BJ (cell line): Measurements from ENCODE around the gene FBXW7. TPM values are rescaled to one million over a fixed set of nuclear protein-coding genes. Genes with fewer than 3 reads are reported as not detected.
A peak's percentile ranks its signal among the peaks of the same experiment; 100 is the strongest.

Source experiments
- CTCF ChIA-PET: fragments of 350-600 bp; formaldehyde crosslinking; extraction: SDS; loops from one replicate; lab custom pipeline; 2021; ENCODE audit warnings: antibody characterized with exemption, inconsistent platforms; lab: Yijun Ruan, JAX
- POLR2A ChIA-PET: fragments of 300-600 bp; sonication (Branson Sonifier 250); formaldehyde crosslinking; extraction: SDS; loops from one replicate; lab custom pipeline; 2021; ENCODE audit warnings: antibody characterized with exemption; lab: Charles Lee
- DNase-seq: peaks from one replicate; pipeline ENCODE4 v3.0.0-alpha.2; 2011; ENCODE audit warnings: low read depth
- H3K27me3 ChIP-seq: 2 replicates; pipeline ENCODE4 v1.6.0; 2011; ENCODE audit warnings: low read length; ENCODE audit not compliant: control insufficient read depth, insufficient read depth
- H3K36me3 ChIP-seq: 2 replicates; pipeline ENCODE4 v1.5.1; 2011; ENCODE audit warnings: low read length; ENCODE audit not compliant: control insufficient read depth, insufficient read depth
- H3K4me3 ChIP-seq: 2 replicates; pipeline ENCODE4 v1.5.1; 2011; ENCODE audit warnings: low read depth, mild to moderate bottlenecking, control low read depth, low read length
- CTCF ChIP-seq: IDR thresholded peaks from 2 replicates; pipeline ENCODE4 v1.5.1; 2011; ENCODE audit warnings: low read depth, mild to moderate bottlenecking, control low read depth, inconsistent platforms, low read length, moderate library complexity; ENCODE audit not compliant: insufficient read depth
- polyA plus RNA-seq: library from polyadenylated mRNA; depleted of rRNA; stranded (reverse); fragments of >200 nt; gene quantifications from 2 replicates; pipeline ENCODE4 v1.2.3, GENCODE V29; 2011

FBXW7 gene
- polyA plus RNA-seq, 1 experiment, result 4.1 TPM

GRCh38 chr4:152462695-152463094, 73.2 kb downstream of the FBXW7 start:
- no peak for DNase-seq

GRCh38 chr4:152462047-152462446, 73.8 kb downstream of the FBXW7 start:
- H3K36me3 ChIP-seq, result no peaks in the 10 kb centered on the region
- CTCF ChIA-PET, result interaction anchor here (0.5 to 1.1 kb wide), 3 partner anchors 11 to 179 kb away, joined by 3 read pairs; no protein-coding TSS in a partner anchor
- POLR2A ChIA-PET, result no interaction called here
- H3K27me3 ChIP-seq, result no peaks in the 10 kb centered on the region
- no peak for DNase-seq
- no peak for TF ChIP-seq CTCF
- H3K4me3 ChIP-seq, result no peak overlapping the region

More at GRCh38 chr4:152462695-152463094, 73.2 kb downstream of the FBXW7 start:
- Histone ChIP-seq H3K4me3 (no peak overlapping the region), H3K27me3 (no peaks in the 10 kb centered on the region), H3K36me3 (no peaks in the 10 kb centered on the region)
- CTCF ChIA-PET, result interaction anchor here (0.5 to 1.1 kb wide), 3 partner anchors 10 to 178 kb away, joined by 3 read pairs; no protein-coding TSS in a partner anchor
- POLR2A ChIA-PET, result no interaction called here
- TF ChIP-seq CTCF, result no peak

- no peaks in the 10 kb centered on the region for H3K27me3 ChIP-seq
- DNase-seq, result peak; percentile 26
- no peaks in the 10 kb centered on the region for H3K36me3 ChIP-seq
- POLR2A ChIA-PET, result interaction anchor here (0.5 kb wide), 1 partner anchor 1264 kb away, joined by 5 read pairs; no protein-coding TSS in a partner anchor
- no peak overlapping the region for H3K4me3 ChIP-seq
- TF ChIP-seq CTCF, result peak; percentile 42
- CTCF ChIA-PET, result interaction anchor here (0.7 to 2.4 kb wide), 4 partner anchors 16 to 296 kb away, joined by 3 to 9 read pairs (median 3); no protein-coding TSS in a partner anchor
Measured at GRCh38 chr4:152460488-152460887, 75.4 kb downstream of the FBXW7 start.

GRCh38 chr4:152459326-152459725, 76.6 kb downstream of the FBXW7 start:
- TF ChIP-seq CTCF, result no peak
- Histone ChIP-seq H3K27me3 (no peaks in the 10 kb centered on the region), H3K4me3 (no peak overlapping the region), H3K36me3 (no peaks in the 10 kb centered on the region)
- POLR2A ChIA-PET, result no interaction called here
- DNase-seq, result no peak
- CTCF ChIA-PET, result interaction anchor here (1.0 to 2.4 kb wide), 3 partner anchors 21 to 187 kb away, joined by 4 to 9 read pairs (median 4); no protein-coding TSS in a partner anchor

- ChIA-PET CTCF (interaction anchor here (0.8 to 2.4 kb wide), 4 partner anchors 20 to 187 kb away, joined by 4 to 9 read pairs (median 4); no protein-coding TSS in a partner anchor), POLR2A (no interaction called here)
- Histone ChIP-seq H3K27me3 (no peaks in the 10 kb centered on the region), H3K36me3 (no peaks in the 10 kb centered on the region), H3K4me3 (no peak overlapping the region)
- no peak for DNase-seq
- TF ChIP-seq CTCF, result no peak
Measured at GRCh38 chr4:152458801-152459302, 77.0 kb downstream of the FBXW7 start.
